Heart right ventricle (tissue), 16 donors: ENCODE measurements around the gene PPM1K. TPM values are rescaled to one million over a fixed set of nuclear protein-coding genes. Genes with fewer than 3 reads are reported as not detected.

Experiments
- ATAC-seq, 8 donors: fragments of 200-7000 bp; cut with Tn5 transposase; one replicate each; pipeline ENCODE4 v1.9.1; 2020; ENCODE audit warnings: mild to moderate bottlenecking in 8 of 8, moderate library complexity in 8 of 8, moderate number of reproducible peaks in 1 of 8
- DNase-seq, 2 donors: peaks; one replicate each; pipeline ENCODE4 v3.0.0-alpha.2; 2020
- H3K27ac ChIP-seq, 10 donors: fragments of 200-600 bp; sonication (generic) in 2 of 10; one replicate each; pipeline versions ENCODE4 v1.5.0 to v1.8.0; 2020 to 2022; ENCODE audit warnings: mild to moderate bottlenecking in 3 of 10
- H3K27me3 ChIP-seq, 7 donors: fragments of 200-600 bp; one replicate each; pipeline ENCODE4 v1.8.0; 2021 to 2022; ENCODE audit warnings: mild to moderate bottlenecking in 2 of 7
- H3K36me3 ChIP-seq, 9 donors: fragments of 200-600 bp; sonication (generic) in 1 of 9; one replicate each; pipeline versions ENCODE4 v1.5.0 to v1.8.0; 2020 to 2022; ENCODE audit warnings: mild to moderate bottlenecking in 2 of 9
- H3K4me1 ChIP-seq, 9 donors: fragments of 200-600 bp; sonication (generic) in 1 of 9; one replicate each; pipeline versions ENCODE4 v1.5.0 to v1.8.0; 2020 to 2022; ENCODE audit warnings: mild to moderate bottlenecking in 4 of 9
- H3K4me3 ChIP-seq, 10 donors: fragments of 200-600 bp; sonication (generic) in 2 of 10; one replicate each; pipeline versions ENCODE4 v1.5.0 to v1.8.0; 2020 to 2022; ENCODE audit warnings: mild to moderate bottlenecking in 7 of 10, moderate library complexity in 2 of 10
- H3K9me3 ChIP-seq, 11 donors: fragments of 200-600 bp in 10 of 11; sonication (generic) in 2 of 11; one replicate each; pipeline versions ENCODE4 v1.5.0 to v1.8.0; 2013 to 2022; ENCODE audit warnings: mild to moderate bottlenecking in 2 of 11, control low read depth in 1 of 11, moderate library complexity in 1 of 11
- WGBS, 2 donors: extraction: QIAGEN DNeasy Blood & Tissue Kit; methylation state at CpG; one replicate each; pipeline ENCODE4 v1.1.7; 2013; ENCODE audit warnings: inconsistent platforms in 1 of 2; 5-methylcytosine and 5-hydroxymethylcytosine counted together
- intact Hi-C, 10 donors: fragments of 100-400 bp; cut with DNase I; formaldehyde crosslinking; loops; one replicate each; pipeline versions ENCODE4 v1.11.1 to v1.14.2; 2022
- polyA plus RNA-seq, 2 donors: library from polyadenylated mRNA; stranded (reverse); fragments of 200-250 nt; gene quantifications; one replicate each; pipeline ENCODE4 v1.2.3, GENCODE V29; 2013
- total RNA-seq, 10 donors: library from RNA; stranded (reverse); fragmentation: NEBNext Ultra II Directional in 3 of 10; extraction: Animal tissue kit (Norgen Biotek cat#: 25700) in 3 of 10; gene quantifications; one replicate each; pipeline versions ENCODE4 v1.2.1 to v1.2.4, GENCODE V29; 2021 to 2023
- TF ChIP-seq, protein P1 (sequence below), 9 donors: fragments of 200-600 bp; sonication (generic) in 2 of 9; IDR thresholded peaks; one replicate each; pipeline versions ENCODE4 v1.5.0 to v1.8.0; 2021 to 2022; ENCODE audit warnings: antibody characterized with exemption in 9 of 9, mild to moderate bottlenecking in 5 of 9, moderate library complexity in 1 of 9
- donor health status: Arrhythmogenic right ventricular cardiomyopathy.
- donor health status: ischemic (EF 13 %, LVEDD 7.1; RV severe dilation, severe dysfunction).
- donor health status: healthy with polysubstance abuse.
- donor health status: DM: no; HTN: yes; CAD: no.
- donor health status: DM: no; HTN: no; CAD: no.
- donor health status: ischemic (EF 25% LVEDD 6.9; RV normal size, moderate dysfunction).
- donor health status: ischemic (EF 25% LVEDD 5.7; RV mildly dilated, moderate dysfunction).
- donor health status: healthy.
- donor health status: DM: yes; HTN: yes; CAD: no.
- donor health status: Ischemic cardiomyopathy.
- donor health status: ischemic (EF 35%, LVEDD 5.7; RV mildly dilated, moderate dysfunction).
- donor health status: nonischemic (EF 11% LVEDD 7.7; RV severe dilation, severe dysfunction).
- donor health status: DM: yes; HTN: yes; CAD: no.
- donor health status: PGD.
- donor health status: ischemic (EF 29% LVEDD 5.4; RV normal size, mild dysfunction).
- donor health status: nonischemic (EF 23%, LVEDD 6.1; RV moderate dilation, normal function).

PPM1K gene
- total and polyA plus RNA-seq, 12 donors = 47.4 to 357 (median 247) TPM

DNA sequence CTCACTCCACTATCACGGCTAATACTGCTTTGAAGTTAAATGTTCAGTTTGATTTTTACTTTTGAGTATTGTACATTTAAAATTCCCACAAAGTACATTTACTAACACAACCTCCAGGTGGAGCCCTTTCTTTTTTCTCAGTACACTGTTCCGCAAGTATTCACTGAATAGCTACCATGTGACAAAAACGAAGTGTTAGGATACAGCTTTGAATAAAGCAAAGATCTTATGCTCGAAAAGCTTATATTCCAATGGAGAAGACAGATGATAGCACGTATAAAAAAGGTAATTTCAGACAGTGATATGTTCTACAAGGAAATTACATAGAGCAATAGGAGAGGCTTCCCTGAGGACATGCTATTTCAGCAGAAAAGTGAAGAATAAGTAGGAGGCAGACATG, 65.3 kb downstream of the PPM1K start:
- DNase-seq = peak in 1 of 2 donors; percentile 26
- 0 to 2% methylated on average over 5 of the region's 5 CpGs for WGBS, 2 donors
- TF ChIP-seq, protein P1, sequence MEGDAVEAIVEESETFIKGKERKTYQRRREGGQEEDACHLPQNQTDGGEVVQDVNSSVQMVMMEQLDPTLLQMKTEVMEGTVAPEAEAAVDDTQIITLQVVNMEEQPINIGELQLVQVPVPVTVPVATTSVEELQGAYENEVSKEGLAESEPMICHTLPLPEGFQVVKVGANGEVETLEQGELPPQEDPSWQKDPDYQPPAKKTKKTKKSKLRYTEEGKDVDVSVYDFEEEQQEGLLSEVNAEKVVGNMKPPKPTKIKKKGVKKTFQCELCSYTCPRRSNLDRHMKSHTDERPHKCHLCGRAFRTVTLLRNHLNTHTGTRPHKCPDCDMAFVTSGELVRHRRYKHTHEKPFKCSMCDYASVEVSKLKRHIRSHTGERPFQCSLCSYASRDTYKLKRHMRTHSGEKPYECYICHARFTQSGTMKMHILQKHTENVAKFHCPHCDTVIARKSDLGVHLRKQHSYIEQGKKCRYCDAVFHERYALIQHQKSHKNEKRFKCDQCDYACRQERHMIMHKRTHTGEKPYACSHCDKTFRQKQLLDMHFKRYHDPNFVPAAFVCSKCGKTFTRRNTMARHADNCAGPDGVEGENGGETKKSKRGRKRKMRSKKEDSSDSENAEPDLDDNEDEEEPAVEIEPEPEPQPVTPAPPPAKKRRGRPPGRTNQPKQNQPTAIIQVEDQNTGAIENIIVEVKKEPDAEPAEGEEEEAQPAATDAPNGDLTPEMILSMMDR (IDR thresholded peaks at IDR 0.05) = peak; percentile 62 to 83 (median 76)

DNA sequence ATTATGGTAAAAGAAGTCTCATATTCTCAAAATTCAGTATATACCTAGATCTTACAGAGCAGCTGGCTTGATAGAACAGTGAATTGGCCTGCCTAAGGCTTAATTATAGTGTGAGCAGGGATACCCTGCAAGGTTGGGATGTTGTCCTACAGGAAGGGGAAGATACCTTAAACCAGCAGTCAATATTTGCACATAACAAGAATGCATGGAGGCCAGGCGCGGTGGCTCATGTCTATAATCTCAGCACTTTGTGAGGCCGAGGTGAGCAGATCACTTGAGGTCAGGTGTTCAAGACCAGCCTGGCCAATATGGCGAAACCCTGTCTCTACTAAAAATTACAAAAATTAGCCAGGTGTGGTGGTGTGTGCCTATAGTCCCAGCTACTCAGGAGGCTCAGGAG, 67.2 kb downstream of the PPM1K start:
- DNase-seq (no peak), ATAC-seq (no peak)
- intact Hi-C loops = loop anchor here in 8 of 10 donors (5.0 to 10.0 kb wide), 8 partner anchors 165 to 542 kb away; partner anchors contain the start of gene HERC5 (in 1 of the 8)
- peaks cover 0 to 3% (median 0%) of the 10 kb centered on the region in 9 donors for H3K4me1 ChIP-seq
- TF ChIP-seq, protein P1 (IDR thresholded peaks at IDR 0.05) = no peak
- no peak overlapping the region for H3K27ac ChIP-seq
- peaks cover 0 to 5% (median 0%) of the 10 kb centered on the region in 11 donors for H3K9me3 ChIP-seq
- H3K27me3 ChIP-seq = no peaks in the 10 kb centered on the region
- WGBS, 2 donors = 95 to 99% methylated on average over 4 of the region's 4 CpGs
- H3K36me3 ChIP-seq = no peaks in the 10 kb centered on the region
- no peak overlapping the region for H3K4me3 ChIP-seq

More for the DNA sequence above, 65.3 kb downstream of the PPM1K start:
- intact Hi-C loops = loop anchor here (1.0 to 10.0 kb wide), 14 partner anchors 160 to 544 kb away; partner anchors contain the start of genes HERC5 (in 3 of the 10) and HERC6 (in 2 of the 10)
- H3K27me3 ChIP-seq = no peaks in the 10 kb centered on the region
- H3K9me3 ChIP-seq = peaks cover 0 to 5% (median 0%) of the 10 kb centered on the region in 11 donors
- H3K4me3 ChIP-seq = no peak overlapping the region
- no peaks in the 10 kb centered on the region for H3K36me3 ChIP-seq
- peak; percentile 34 to 77 (median 72) for ATAC-seq
- H3K27ac ChIP-seq = no peak overlapping the region
- peaks cover 0 to 3% (median 0%) of the 10 kb centered on the region in 9 donors for H3K4me1 ChIP-seq

DNA sequence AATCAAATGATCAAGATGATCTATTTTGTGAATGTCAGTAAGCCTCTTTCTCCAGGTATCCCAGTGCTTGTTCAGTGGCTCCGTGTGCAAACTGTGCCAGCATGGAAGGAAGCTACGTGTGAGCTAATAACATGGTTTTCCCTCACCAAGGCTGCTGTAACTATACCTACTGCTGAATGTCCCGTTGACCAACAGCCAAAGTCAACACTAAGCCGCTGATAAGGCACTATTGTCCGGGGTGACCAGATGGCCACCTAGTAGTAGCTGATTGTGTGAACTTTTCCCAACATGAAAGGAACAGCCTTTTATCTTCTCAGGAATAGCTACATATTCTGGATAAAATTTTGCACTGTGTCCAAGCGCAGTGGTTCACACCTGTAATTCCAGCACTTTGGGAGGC, 68.0 kb downstream of the PPM1K start:
- Histone ChIP-seq H3K27me3 (no peaks in the 10 kb centered on the region), H3K4me3 (no peak overlapping the region), H3K36me3 (no peaks in the 10 kb centered on the region), H3K9me3 (peaks cover 0 to 5% (median 0%) of the 10 kb centered on the region in 11 donors), H3K27ac (no peak overlapping the region), H3K4me1 (peaks cover 0 to 7% (median 0%) of the 10 kb centered on the region in 9 donors)
- TF ChIP-seq, protein P1 (IDR thresholded peaks at IDR 0.05) = no peak
- ATAC-seq (no peak), DNase-seq (no peak)
- WGBS, 2 donors = 61 to 72% methylated on average over 6 of the region's 6 CpGs
- intact Hi-C loops = loop anchor here in 8 of 10 donors (5.0 to 10.0 kb wide), 8 partner anchors 166 to 542 kb away; partner anchors contain the start of gene HERC5 (in 1 of the 8)

DNA sequence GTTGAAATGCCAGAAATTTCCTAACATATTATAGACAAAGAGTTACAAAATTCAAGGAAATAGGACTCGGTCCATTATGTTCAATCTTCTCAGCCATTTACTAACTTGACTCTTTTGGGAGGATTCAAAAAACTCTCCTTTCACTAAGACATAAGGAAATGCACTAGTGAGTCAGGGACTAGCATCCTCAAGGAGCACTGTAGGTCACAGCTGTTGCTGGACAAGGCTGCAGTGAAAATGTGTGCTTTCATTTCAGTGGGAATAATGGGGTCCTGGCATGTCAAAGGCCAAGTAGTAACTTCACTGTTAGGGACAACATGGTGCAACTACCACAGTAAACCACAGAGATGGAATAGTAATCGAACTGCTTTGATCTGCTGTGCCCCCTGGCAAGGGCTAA, 69.0 kb downstream of the PPM1K start:
- TF ChIP-seq, protein P1 (IDR thresholded peaks at IDR 0.05) = no peak
- Histone ChIP-seq H3K27me3 (no peaks in the 10 kb centered on the region), H3K9me3 (no peaks in the 10 kb centered on the region), H3K4me1 (peaks cover 0 to 7% (median 0%) of the 10 kb centered on the region in 9 donors), H3K36me3 (no peaks in the 10 kb centered on the region), H3K27ac (no peak overlapping the region), H3K4me3 (no peak overlapping the region)
- intact Hi-C loops = loop anchor here in 8 of 10 donors (5.0 to 10.0 kb wide), 8 partner anchors 167 to 541 kb away; partner anchors contain the start of gene HERC5 (in 1 of the 8)
- 72 to 84% methylated on average over 2 of the region's 2 CpGs for WGBS, 2 donors
- DNase-seq = no peak
- ATAC-seq = no peak
